COLO668 (cell line): ENCODE measurements around the gene HJURP.

Source experiments
- DNase-seq: peaks from one replicate; lab custom pipeline; 2025; ENCODE audit not compliant: unreplicated experiment; lab: John Stamatoyannopoulos, UW

The HJURP gene

GRCh38 chr2:233848276-233848675 lies 6.1 kb downstream of the HJURP start:
- no peak for DNase-seq

GRCh38 chr2:233847248-233847898 lies 7.0 kb downstream of the HJURP start:
- DNase-seq, result no peak

DNA sequence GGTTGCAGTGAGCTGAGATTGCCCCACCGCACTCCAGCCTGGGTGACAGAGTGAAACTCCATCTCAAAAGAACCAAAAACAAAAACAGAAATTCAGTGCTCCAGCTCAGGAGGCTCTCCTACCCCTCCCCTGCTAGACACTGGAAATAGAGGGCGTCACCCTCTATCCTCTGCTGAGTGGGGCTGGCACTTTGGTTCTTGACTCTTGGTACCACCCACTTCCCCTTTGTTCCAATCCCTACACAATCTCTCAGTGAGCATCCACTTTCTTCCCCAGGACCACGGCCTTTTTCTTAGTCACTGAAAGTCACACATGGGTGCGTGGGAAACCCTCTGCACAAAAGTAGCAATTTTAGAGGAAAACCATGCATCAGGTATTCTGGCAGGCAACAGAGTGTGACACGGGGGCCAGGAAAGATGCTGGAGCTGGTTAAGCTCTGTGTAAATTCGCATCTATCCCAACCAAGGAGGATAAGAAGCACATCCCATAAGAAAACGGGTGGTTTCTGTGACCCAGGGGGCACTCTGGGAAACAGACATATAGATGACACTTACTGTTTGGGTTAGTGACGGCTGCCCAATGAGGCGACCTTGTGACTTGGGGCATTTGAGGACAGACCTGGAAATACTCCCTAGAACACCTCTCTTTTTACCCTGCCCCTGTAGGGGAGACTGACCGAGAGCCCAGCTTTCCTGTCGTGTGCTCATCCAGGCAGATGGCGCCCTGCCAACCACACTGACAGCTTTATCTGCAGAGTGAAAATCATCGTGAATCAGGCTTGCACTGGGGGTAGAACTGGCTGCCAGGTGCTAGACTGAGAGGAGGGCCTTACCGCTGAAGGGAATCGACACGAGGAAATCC lies 7.7 kb downstream of the HJURP start:
- no peak for DNase-seq

DNA sequence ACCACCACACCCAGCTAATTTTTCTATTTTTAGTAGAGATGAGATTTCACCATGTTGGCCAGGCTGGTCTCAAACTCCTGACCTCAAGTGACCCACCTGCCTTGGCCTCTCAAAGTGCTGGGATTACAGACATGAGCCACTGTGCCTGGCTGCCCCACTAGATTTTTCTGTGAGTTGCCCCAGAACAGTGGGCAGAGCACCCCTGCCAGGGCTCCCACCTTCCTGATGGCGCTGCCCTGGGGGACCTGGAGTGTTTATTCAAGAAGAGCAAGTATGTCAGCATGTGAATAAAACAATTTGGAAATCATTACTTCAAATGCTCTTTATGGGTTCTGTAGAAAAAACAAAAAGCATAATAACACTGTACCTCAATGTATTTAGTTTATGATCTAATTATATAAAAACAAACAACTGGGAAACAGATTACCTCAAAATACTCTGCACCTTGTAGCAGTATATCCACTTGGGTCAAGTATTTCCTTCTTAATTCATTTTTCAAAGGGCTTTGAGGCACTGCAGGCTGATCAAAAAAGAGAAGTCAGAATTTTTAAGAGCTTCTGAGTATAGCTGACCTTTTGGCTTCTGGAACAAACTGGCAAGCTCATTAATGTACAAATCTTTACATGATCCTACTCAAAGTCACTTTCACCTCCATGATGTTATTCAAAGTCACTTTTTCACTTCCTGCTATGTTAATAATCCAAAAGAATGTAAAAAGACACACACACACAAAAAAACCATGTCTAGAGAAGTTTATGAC lies 8.9 kb downstream of the HJURP start:
- DNase-seq, result no peak

DNA sequence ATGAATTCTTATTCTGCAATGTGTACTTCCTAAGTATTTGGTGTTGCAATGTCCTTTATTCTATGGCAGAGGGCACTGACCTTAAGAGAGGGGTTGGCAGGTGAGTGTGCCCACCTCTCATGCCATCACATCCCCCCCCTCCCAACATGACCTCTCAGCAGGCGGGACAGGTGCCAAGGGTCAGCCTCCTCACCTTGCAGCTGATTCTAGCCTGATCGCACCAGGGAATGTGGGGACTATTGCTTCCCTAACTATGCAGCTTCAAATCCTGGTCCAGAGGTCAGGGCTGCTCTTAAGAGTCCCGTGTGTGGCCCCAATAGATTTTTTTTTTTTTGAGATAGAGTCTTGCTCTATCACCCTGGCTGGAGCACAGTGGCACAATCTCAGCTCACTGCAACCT lies 9.5 kb downstream of the HJURP start:
- no peak for DNase-seq

- DNase-seq, result no peak
Measured at GRCh38 chr2:233844064-233844807, 10.1 kb downstream of the HJURP start.

DNA sequence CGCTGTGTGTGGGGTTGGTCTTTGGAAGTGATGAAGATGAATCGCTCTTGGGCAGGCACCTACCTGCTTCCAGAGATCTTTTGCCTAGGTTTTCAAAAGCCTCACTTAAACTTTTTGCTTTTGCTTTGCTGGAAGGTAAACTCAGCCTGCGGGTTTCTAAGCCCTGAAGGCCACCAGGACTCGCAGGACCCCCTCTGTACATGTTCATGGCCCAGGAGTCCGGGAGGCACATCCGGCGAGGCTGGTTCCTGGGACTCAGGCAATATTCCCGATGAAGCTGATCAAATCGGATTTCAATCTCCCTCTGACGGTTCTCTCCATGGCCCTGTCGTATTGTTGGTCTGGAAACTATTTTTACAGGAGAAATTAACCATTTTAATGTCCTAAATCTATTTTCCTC lies 13.2 kb downstream of the HJURP start:
- DNase-seq, result no peak

- no peak for DNase-seq
Measured at GRCh38 chr2:233840520-233840919, 13.8 kb downstream of the HJURP start.

DNA sequence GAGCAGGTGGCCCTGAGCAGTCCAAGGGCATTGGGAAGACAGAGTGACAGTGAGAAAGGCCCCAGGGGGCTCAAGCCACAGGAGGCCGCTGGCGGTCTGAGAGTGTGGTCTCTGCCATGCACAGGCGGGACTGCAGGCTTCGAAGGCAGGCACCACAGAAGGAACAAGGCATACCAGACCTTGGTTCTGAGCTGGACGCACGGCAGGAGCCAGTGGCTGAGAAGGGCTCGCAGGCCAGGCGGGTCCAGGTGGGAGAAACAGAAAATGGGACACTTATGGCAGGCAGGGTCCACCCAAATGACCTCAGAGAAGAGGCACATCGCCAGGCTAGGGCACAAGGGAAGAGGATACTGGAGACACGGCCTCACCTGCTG lies 14.9 kb downstream of the HJURP start:
- DNase-seq, result no peak

DNA sequence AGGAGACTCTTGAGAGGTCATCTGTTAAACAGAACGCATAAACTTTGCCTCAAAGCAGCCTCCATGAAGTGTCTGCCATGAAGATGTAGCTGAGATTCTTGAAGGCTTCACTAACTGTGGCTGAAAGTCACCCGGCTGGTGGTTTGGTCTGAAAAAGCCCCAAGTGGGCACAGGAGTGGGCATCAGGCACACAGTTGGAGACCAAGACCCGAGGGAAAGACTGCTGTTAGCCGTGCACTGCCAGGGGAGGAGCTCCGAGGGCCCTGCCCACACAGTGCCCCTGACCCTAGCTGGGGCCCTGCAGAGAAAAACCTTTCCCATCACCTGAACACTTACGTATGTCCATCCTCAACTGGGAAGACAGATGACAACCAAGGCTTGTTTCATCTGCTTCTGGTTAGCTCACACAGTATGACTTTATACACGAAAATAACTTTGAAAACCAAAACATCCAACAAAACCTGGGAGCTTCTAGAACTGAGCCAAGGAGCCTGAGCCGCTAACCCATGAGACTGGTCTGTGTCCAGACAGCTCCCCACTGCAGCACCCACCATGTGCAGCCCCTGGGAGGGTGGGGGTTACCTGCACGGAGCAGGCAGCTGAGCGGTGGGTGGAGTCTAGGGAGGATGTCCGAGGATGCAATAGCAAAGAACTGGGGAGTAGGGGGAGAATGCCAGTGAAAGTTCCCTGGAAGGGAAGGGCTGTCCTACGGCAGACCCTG lies 15.4 kb downstream of the HJURP start:
- DNase-seq, result no peak

GRCh38 chr2:233838251-233838650 lies 16.1 kb downstream of the HJURP start:
- DNase-seq, result no peak

DNA sequence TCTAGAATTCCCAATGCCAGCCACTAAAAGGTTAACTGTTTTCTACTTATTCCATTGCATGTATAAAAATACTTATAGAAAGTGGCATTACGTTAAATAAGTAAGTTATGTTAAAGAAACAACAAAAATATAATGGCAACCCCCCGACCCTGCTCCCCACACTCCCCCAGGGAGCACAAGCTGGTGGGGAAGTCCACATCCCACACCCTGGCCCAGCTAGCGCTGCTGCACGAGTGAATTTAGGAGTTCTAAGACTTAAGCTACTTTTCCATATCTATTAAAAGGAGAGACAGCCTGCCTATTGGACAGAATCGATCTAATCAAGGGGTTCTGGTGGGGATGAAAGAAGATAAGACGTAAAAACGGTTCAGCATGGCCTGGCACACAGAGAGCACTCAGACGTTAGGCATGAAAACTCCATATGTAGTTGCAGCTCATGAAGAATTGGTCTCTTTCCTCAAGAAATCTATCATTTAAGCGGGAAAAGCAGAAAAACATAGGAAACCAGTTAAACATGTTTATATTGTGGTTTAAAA lies 16.6 kb downstream of the HJURP start:
- no peak for DNase-seq

- no peak for DNase-seq
Measured at GRCh38 chr2:233836359-233836758, 18.0 kb downstream of the HJURP start.

GRCh38 chr2:233835230-233836186 lies 18.8 kb downstream of the HJURP start:
- no peak for DNase-seq

DNA sequence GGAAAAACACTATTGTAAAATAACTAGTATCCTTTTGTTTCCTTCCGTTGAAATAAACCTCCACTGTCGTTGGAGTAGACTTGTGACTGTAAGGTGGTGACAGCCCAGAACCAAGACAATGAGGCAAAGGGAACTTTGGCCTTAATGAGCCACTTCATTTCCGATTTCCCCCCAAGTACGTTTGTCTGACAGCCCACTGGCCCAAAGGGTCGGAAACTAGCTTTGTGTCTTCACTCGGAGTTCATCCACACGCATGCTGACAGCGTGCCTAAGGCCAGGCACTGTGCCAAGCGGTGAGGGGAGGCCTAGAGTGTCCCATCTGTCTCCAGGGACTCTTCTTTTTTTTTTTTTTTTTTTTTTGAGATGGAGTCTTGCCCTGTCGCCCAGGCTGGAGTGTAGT lies 21.0 kb downstream of the HJURP start:
- DNase-seq, result no peak

DNA sequence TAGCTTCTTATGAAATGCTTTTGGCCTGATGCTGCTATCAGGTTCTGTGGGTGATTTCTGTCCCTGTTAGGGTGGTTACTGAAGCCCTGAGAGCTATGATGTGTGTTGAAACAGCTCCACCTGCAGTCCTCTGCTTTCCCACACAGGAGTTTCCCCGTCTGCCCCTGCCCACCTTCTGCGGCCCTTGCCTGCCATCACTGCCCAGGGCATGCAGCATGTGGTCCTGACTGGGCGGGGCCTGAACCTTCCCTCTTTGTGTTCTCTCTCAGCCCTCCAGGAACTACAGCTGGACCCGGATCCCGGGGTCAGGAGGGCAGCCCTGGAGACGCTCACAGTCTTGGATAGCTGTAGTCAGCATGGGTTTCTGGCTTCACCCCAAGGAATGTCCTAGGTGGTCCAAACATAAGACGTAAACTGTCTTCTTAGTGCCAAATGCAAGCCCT lies 21.4 kb downstream of the HJURP start:
- no peak for DNase-seq

- no peak for DNase-seq
Measured at GRCh38 chr2:233832414-233832813, 21.9 kb downstream of the HJURP start.

DNA sequence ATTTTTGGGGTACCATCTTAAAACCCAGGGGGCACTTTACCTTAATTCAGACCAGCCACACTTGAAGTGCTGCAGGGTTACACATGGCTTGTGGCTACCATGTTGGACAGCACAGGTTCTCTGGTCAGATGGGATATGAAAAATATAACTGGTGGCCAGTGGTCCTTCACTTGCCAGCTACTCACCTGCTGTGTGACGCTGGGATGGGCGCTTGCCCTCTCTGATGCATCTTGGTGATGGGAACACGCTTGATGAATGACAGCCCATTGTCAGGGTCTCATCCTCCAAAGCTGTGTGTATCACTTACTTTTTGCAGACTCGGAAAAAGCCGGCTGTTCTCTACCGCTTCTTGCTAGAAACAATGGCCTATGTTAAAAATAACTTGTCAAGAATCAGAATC lies 22.5 kb downstream of the HJURP start:
- no peak for DNase-seq
